PC-9 (cell line): ENCODE data around the gene NINL. TPM values are rescaled to one million over a fixed set of nuclear protein-coding genes. Genes with fewer than 3 reads are reported as not detected.

Experiments
- BruUV-seq: library from RNA; stranded (reverse); fragments of 400-500 nt; replicated peaks from 2 replicates; lab custom pipeline; 2021; lab: Mats Ljungman, UMichigan
- CTCF ChIA-PET: fragments of 300-600 bp; sonication (Branson Sonifier 250); formaldehyde crosslinking; loops from one replicate; lab custom pipeline; 2022; ENCODE audit warnings: antibody characterized with exemption; lab: Charles Lee
- POLR2A ChIA-PET: fragments of 300-600 bp; sonication (Branson Sonifier 250); formaldehyde crosslinking; loops from one replicate; lab custom pipeline; 2022; ENCODE audit warnings: antibody characterized with exemption; ENCODE audit not compliant: unreplicated experiment; lab: Charles Lee
- DNase-seq, 2 experiments: peaks; one replicate each; pipeline versions ENCODE4 v3.0.0 to v3.0.0-alpha.2; 2015 to 2022; ENCODE audit warnings: mixed read lengths in 1 of 2
- H2AFZ ChIP-seq: fragments of 200-600 bp; sonication (generic); 2 replicates; pipeline ENCODE4 v1.8.1; 2017; ENCODE audit warnings: antibody characterized with exemption
- H3F3A ChIP-seq: fragments of 200-600 bp; sonication (generic); 2 replicates; pipeline ENCODE4 v1.8.1; 2017; ENCODE audit warnings: antibody characterized with exemption, mild to moderate bottlenecking, low read depth; ENCODE audit not compliant: insufficient read depth
- H3K27ac ChIP-seq: fragments of 200-600 bp; sonication (generic); 2 replicates; pipeline ENCODE4 v1.6.1; 2016; ENCODE audit warnings: mixed run types
- H3K27me3 ChIP-seq: fragments of 200-600 bp; sonication (generic); 2 replicates; pipeline ENCODE4 v1.6.1; 2016; ENCODE audit warnings: low read depth, mixed run types; ENCODE audit not compliant: insufficient read depth
- H3K36me3 ChIP-seq: fragments of 200-600 bp; sonication (generic); 2 replicates; pipeline ENCODE4 v1.6.1; 2016; ENCODE audit warnings: low read depth, mixed run types
- H3K4me1 ChIP-seq: fragments of 200-600 bp; sonication (generic); replicated peaks from 2 replicates; pipeline ENCODE4 v1.6.1; 2016; ENCODE audit warnings: mixed run types; ENCODE audit not compliant: insufficient read depth
- H3K4me2 ChIP-seq: fragments of 200-600 bp; sonication (generic); 2 replicates; pipeline ENCODE4 v1.6.1; 2017; ENCODE audit warnings: mixed run types
- H3K4me3 ChIP-seq: fragments of 200-600 bp; sonication (generic); 2 replicates; pipeline ENCODE4 v1.6.1; 2016; ENCODE audit warnings: mixed run types
- H3K79me2 ChIP-seq: fragments of 200-600 bp; sonication (generic); 2 replicates; pipeline ENCODE4 v1.6.1; 2017; ENCODE audit warnings: low read depth, mixed run types
- H3K9me2 ChIP-seq: fragments of 200-600 bp; sonication (generic); 2 replicates; pipeline ENCODE4 v1.8.1; 2017; ENCODE audit warnings: mild to moderate bottlenecking; ENCODE audit not compliant: insufficient read depth
- H3K9me3 ChIP-seq: fragments of 200-600 bp; sonication (generic); 2 replicates; pipeline ENCODE4 v1.8.1; 2016; ENCODE audit warnings: low read depth; ENCODE audit not compliant: insufficient read depth
- H4K20me1 ChIP-seq: fragments of 200-600 bp; sonication (generic); 2 replicates; pipeline ENCODE4 v1.8.1; 2017; ENCODE audit not compliant: insufficient read depth
- EZH2 ChIP-seq: fragments of 200-600 bp; sonication (generic); IDR thresholded peaks from 2 replicates; pipeline ENCODE4 v1.8.0; 2017; ENCODE audit warnings: antibody characterized with exemption, low read depth
- intact Hi-C: fragments of 100-400 bp; cut with micrococcal nuclease; formaldehyde crosslinking; loops from one replicate; pipeline ENCODE4 v1.10.0; 2022; ENCODE audit not compliant: unreplicated experiment
- total RNA-seq: library from RNA; stranded (reverse); gene quantifications from 2 replicates; pipeline ENCODE4 v1.2.3, GENCODE V29; 2021
- TF ChIP-seq, protein P1 (sequence below): fragments of 200-600 bp; sonication (generic); conservative IDR thresholded peaks from 2 replicates; pipeline ENCODE4 v1.6.1; 2017; ENCODE audit warnings: mixed run types, antibody characterized with exemption, mild to moderate bottlenecking, moderate library complexity

NINL gene
- total RNA-seq, 1 experiment from 2014 or later: 19.6 TPM

DNA sequence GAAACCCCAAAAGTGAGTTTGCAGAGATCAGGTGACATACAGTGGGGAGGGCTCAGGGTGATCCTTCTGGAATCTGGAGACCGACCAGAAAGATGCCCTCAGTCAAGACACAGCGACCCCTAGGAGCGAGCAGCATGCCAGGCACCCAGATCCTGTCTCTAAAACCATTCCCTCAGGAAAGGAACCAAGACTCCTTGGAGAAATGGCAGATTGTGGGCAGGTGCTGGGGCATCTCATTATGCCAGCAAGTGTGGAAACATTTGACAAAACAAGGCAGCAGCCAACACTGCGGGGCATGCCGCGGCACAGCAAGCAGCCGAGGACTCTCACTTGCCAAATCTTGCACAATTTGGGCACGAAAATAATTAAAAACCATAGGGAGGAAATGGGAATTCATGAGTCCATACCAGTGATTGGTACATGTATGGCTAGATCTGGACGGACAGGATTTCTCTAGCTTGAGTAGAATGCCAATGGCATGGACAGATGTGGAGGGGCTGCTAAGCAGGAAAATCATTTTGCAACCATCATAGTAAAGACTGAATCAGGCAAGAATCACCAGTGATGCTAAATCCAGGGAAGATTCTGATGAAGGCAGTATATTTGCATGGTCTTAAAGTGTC lies 101.0 kb downstream of the NINL start:
- no peak for TF ChIP-seq EZH2
- TF ChIP-seq, protein P1, sequence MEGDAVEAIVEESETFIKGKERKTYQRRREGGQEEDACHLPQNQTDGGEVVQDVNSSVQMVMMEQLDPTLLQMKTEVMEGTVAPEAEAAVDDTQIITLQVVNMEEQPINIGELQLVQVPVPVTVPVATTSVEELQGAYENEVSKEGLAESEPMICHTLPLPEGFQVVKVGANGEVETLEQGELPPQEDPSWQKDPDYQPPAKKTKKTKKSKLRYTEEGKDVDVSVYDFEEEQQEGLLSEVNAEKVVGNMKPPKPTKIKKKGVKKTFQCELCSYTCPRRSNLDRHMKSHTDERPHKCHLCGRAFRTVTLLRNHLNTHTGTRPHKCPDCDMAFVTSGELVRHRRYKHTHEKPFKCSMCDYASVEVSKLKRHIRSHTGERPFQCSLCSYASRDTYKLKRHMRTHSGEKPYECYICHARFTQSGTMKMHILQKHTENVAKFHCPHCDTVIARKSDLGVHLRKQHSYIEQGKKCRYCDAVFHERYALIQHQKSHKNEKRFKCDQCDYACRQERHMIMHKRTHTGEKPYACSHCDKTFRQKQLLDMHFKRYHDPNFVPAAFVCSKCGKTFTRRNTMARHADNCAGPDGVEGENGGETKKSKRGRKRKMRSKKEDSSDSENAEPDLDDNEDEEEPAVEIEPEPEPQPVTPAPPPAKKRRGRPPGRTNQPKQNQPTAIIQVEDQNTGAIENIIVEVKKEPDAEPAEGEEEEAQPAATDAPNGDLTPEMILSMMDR: no peak
- DNase-seq: no peak
- H3K4me1 ChIP-seq: peaks cover 16% of the 10 kb centered on the region
- H3K27ac ChIP-seq: no peak overlapping the region
- H3F3A ChIP-seq: peaks cover 5% of the 10 kb centered on the region
- no peak overlapping the region for H2AFZ ChIP-seq
- intact Hi-C loops: loop anchor here (2.0 to 10.0 kb wide), 2 partner anchors 24 to 60 kb away; no protein-coding TSS in a partner anchor
- H3K9me3 ChIP-seq: no peaks in the 10 kb centered on the region
- CTCF ChIA-PET: no interaction called here
- POLR2A ChIA-PET: no interaction called here
- H3K4me2 ChIP-seq: no peak overlapping the region
- no peak overlapping the region for H3K4me3 ChIP-seq
- H3K36me3 ChIP-seq: no peaks in the 10 kb centered on the region
- no peaks in the 10 kb centered on the region for H3K9me2 ChIP-seq
- no peaks in the 10 kb centered on the region for H4K20me1 ChIP-seq
- no peaks in the 10 kb centered on the region for H3K27me3 ChIP-seq
- H3K79me2 ChIP-seq: no peaks in the 10 kb centered on the region
- no TSS peak for BruUV-seq

DNA sequence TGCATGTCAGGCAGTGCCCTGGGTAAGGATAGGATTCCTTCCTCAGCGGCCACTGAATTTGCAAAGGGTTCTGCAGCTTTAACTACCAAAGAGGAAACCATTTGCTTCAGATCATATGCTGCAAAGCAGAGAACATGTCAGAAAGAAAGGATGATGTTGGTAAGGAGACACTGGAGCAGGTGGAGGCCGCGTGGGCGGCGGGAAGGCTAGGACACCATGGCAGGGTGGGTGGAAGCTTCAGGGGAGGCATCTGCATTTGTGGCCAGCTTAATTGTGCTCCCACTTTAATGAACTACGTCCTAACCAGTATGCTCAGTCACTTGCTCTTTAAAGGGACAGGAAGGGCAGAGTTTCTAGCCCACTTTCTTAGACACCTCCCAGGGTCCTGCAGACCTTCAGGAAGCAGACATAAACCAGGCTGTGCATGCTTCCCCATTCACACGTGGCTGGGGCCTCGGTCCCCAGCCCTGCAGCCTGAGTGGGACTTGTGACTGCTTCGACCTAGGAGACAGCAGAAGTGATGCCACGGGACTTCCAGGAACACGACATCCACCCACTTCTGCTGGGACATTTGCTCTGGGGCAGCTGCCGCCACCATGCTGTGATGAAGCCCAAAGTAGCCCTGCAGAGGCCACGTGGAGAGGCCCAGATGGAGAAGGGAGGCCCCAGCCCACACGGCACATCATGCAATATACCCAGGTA lies 101.7 kb downstream of the NINL start:
- TF ChIP-seq EZH2: no peak
- TF ChIP-seq, protein P1: no peak
- no peak for DNase-seq
- Histone ChIP-seq H3K4me2 (no peak overlapping the region), H3K27me3 (no peaks in the 10 kb centered on the region), H3K79me2 (no peaks in the 10 kb centered on the region), H3K9me3 (no peaks in the 10 kb centered on the region), H3K36me3 (no peaks in the 10 kb centered on the region), H3F3A (peaks cover 5% of the 10 kb centered on the region), H3K27ac (no peak overlapping the region), H3K9me2 (no peaks in the 10 kb centered on the region), H2AFZ (no peak overlapping the region), H3K4me1 (peaks cover 16% of the 10 kb centered on the region), H3K4me3 (no peak overlapping the region), H4K20me1 (no peaks in the 10 kb centered on the region)
- no TSS peak for BruUV-seq
- ChIA-PET POLR2A (no interaction called here), CTCF (no interaction called here)
- intact Hi-C loops: loop anchor here (2.0 to 10.0 kb wide), 2 partner anchors 25 to 61 kb away; no protein-coding TSS in a partner anchor

DNA sequence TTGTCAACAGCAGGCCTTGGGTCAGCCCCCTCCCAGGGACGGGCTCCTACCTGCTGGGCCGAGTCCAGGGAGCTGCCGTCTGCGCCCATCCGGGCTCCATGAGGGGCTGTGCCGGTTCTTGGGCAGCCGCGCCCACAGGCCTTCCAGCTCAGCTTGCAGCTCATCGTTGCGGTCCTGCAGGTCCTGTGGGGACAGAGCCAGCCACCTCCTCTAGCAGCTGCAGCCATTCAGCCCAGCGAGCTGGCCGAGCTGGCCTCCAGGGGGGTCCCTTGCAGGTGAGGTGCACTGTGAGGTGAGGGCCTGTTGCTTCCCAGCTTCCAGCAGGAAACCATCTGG lies 103.4 kb downstream of the NINL start:
- H3K4me3 ChIP-seq: no peak overlapping the region
- H3K27ac ChIP-seq: no peak overlapping the region
- CTCF ChIA-PET: interaction anchor here (0.6 kb wide), 1 partner anchor 88 kb away, joined by 4 read pairs; no protein-coding TSS in a partner anchor
- H3K4me2 ChIP-seq: no peak overlapping the region
- H3K27me3 ChIP-seq: no peaks in the 10 kb centered on the region
- no peaks in the 10 kb centered on the region for H3K36me3 ChIP-seq
- POLR2A ChIA-PET: no interaction called here
- H2AFZ ChIP-seq: no peak overlapping the region
- TF ChIP-seq, protein P1: no peak
- no peaks in the 10 kb centered on the region for H4K20me1 ChIP-seq
- no peak for DNase-seq
- peaks cover 5% of the 10 kb centered on the region for H3F3A ChIP-seq
- peaks cover 16% of the 10 kb centered on the region for H3K4me1 ChIP-seq
- H3K9me3 ChIP-seq: no peaks in the 10 kb centered on the region
- BruUV-seq: no TSS peak
- no peaks in the 10 kb centered on the region for H3K9me2 ChIP-seq
- intact Hi-C loops: loop anchor here (10.0 kb wide), 1 partner anchor 63 kb away; no protein-coding TSS in a partner anchor
- H3K79me2 ChIP-seq: no peaks in the 10 kb centered on the region
